H1 (cell line): ENCODE data around the gene ASXL2. TPM values are rescaled to one million over a fixed set of nuclear protein-coding genes. Genes with fewer than 3 reads are reported as not detected.

Source experiments
- SUZ12 ChIP-seq: fragments of 200-600 bp; sonication (generic); IDR thresholded peaks from 2 replicates; pipeline ENCODE4 v1.6.1; 2012; ENCODE audit warnings: mild to moderate bottlenecking, inconsistent platforms, low read length, moderate library complexity, mixed read lengths
- polyA plus RNA-seq, 7 experiments: library from polyadenylated mRNA; depleted of rRNA in 3 of 7; stranded (reverse) in 5 of 7; unstranded in 2 of 7; fragments of >200 nt in 5 of 7; fragments of 200-250 nt in 2 of 7; gene quantifications; 1 replicate in 5 of 7; 2 replicates in 1 of 7; 4 replicates in 1 of 7; pipeline versions ENCODE4 v1.2.1 to v1.2.3, GENCODE V29; 2011 to 2013; ENCODE audit warnings: missing spikeins in 2 of 7, mixed read lengths in 2 of 7
- total RNA-seq: library from RNA; stranded (reverse); fragmentation: NEBNext Ultra II Directional; extraction: Animal tissue kit (Norgen Biotek cat#: 25700); gene quantifications from 2 replicates; pipeline ENCODE4 v1.2.1, GENCODE V29; 2021

The ASXL2 gene
- total and polyA plus RNA-seq, 2 of the 8 experiments (the other 6 are each of a cell fraction or from before 2014, with no cell fraction given), result 7.2 to 41.3 TPM

DNA sequence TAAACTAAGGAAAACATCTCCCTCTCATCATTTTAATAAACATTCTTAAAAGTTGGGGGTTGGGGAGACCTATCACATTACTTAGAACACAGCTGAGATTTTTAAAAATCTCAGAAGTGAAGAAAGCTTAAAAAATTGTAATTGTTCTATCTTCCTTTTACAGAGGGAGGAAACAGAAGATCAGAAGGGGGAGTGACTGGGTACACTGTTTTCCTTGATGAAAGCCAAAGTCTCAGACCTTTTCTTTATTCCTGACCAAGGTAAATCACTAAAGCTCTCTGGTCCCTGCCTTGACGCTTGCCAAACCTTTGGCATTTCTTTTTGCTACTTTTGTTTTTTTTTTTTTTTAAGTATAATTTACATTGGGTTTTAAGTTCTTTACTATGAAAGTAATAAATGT is 119.9 kb downstream of the ASXL2 start (continued):
- TF ChIP-seq SUZ12, result no peak
